GM12878 (cell line): Measurements from ENCODE around the gene SLC2A5. TPM values are rescaled to one million over a fixed set of nuclear protein-coding genes. Genes with fewer than 3 reads are reported as not detected.

Experiments used
- ATAC-seq: fragments of 200-7000 bp; cut with Tn5 transposase; 3 replicates; pipeline ENCODE4 v1.9.1; 2020; ENCODE audit warnings: mild to moderate bottlenecking, moderate library complexity
- BruUV-seq: library from RNA; stranded (reverse); fragments of 400-500 nt; replicated peaks from 2 replicates; lab custom pipeline; 2021; lab: Mats Ljungman, UMichigan
- CTCF ChIA-PET: fragments of 300-600 bp; sonication (Branson Sonifier 250); formaldehyde crosslinking; extraction: SDS; loops from one replicate; lab custom pipeline; 2021; ENCODE audit warnings: inconsistent platforms; lab: Yijun Ruan, JAX
- POLR2A ChIA-PET: fragments of 350-600 bp; formaldehyde crosslinking; extraction: SDS; loops from one replicate; lab custom pipeline; 2021; ENCODE audit warnings: inconsistent platforms; lab: Charles Lee
- RAD21 ChIA-PET: fragments of 300-600 bp; sonication (Branson Sonifier 250); formaldehyde crosslinking; loops from one replicate; lab custom pipeline; 2023; ENCODE audit warnings: antibody characterized with exemption; ENCODE audit not compliant: unreplicated experiment; lab: Charles Lee
- SMC1A ChIA-PET: fragments of 300-600 bp; sonication (Branson Sonifier 250); formaldehyde crosslinking; loops from one replicate; lab custom pipeline; 2023; ENCODE audit not compliant: unreplicated experiment, uncharacterized antibody; lab: Charles Lee
- DNase-seq: peaks from one replicate; pipeline ENCODE4 v3.0.0-alpha.2; 2011; ENCODE audit warnings: low read depth, low spot score
- FAIRE-seq: peaks from 3 replicates; lab custom pipeline; 2011; peaks lifted over from hg19 to GRCh38; lab: Jason Lieb, UNC
- H2AFZ ChIP-seq: 2 replicates; pipeline ENCODE4 v1.6.0; 2011; ENCODE audit warnings: low read depth, low read length, control low read depth; ENCODE audit not compliant: control insufficient read depth
- H3K27ac ChIP-seq: 2 replicates; pipeline ENCODE4 v1.5.1; 2011; ENCODE audit warnings: control low read depth; ENCODE audit not compliant: control insufficient read depth, insufficient read depth
- H3K27me3 ChIP-seq, 2 experiments: replicated peaks in 1 of 2; 2 replicates each; pipeline versions ENCODE4 v1.6.0 to v1.6.1; 2011; ENCODE audit warnings: low read length in 1 of 2; ENCODE audit not compliant: control insufficient read depth in 2 of 2, insufficient read depth in 2 of 2
- H3K36me3 ChIP-seq, 2 experiments: 2 replicates each; pipeline ENCODE4 v1.5.1; 2011; ENCODE audit warnings: low read length in 1 of 2; ENCODE audit not compliant: control insufficient read depth in 2 of 2, insufficient read depth in 2 of 2
- H3K4me1 ChIP-seq: 2 replicates; pipeline ENCODE4 v1.6.1; 2011; ENCODE audit warnings: mild to moderate bottlenecking, low read length, moderate library complexity, mixed read lengths; ENCODE audit not compliant: control insufficient read depth, insufficient read depth
- H3K4me2 ChIP-seq: 2 replicates; pipeline ENCODE4 v1.6.0; 2011; ENCODE audit warnings: control low read depth; ENCODE audit not compliant: control insufficient read depth, insufficient read depth
- H3K4me3 ChIP-seq: fragments of 200-600 bp; sonication (generic); 2 replicates; pipeline ENCODE4 v1.5.1; 2016
- H3K79me2 ChIP-seq: 2 replicates; pipeline ENCODE4 v1.6.0; 2011; ENCODE audit warnings: low read length; ENCODE audit not compliant: control insufficient read depth, insufficient read depth
- H3K9ac ChIP-seq: 2 replicates; pipeline ENCODE4 v1.8.0; 2011; ENCODE audit warnings: low read length, control low read depth, mixed read lengths; ENCODE audit not compliant: control insufficient read depth, insufficient read depth
- H3K9me3 ChIP-seq: replicated peaks from 3 replicates; pipeline ENCODE4 v1.5.1; 2011; ENCODE audit warnings: mild to moderate bottlenecking, low read length; ENCODE audit not compliant: control insufficient read depth, insufficient read depth
- H4K20me1 ChIP-seq: 2 replicates; pipeline ENCODE4 v1.6.0; 2011; ENCODE audit not compliant: control insufficient read depth, insufficient read depth
- ASH2L ChIP-seq: fragments of 300-600, 200-600 bp; sonication (generic); IDR thresholded peaks from 2 replicates; pipeline ENCODE4 v1.6.1; 2017; ENCODE audit warnings: low read depth, mild to moderate bottlenecking, borderline replicate concordance
- BMI1 ChIP-seq: fragments of 450-650 bp; IDR thresholded peaks from 2 replicates; pipeline ENCODE4 v1.6.1; 2016; ENCODE audit warnings: mild to moderate bottlenecking, moderate library complexity, borderline replicate concordance
- CHD2 ChIP-seq: IDR thresholded peaks from 2 replicates; pipeline ENCODE4 v1.6.1; 2011; ENCODE audit warnings: low read depth, low read length, improper control_type of control experiment, borderline replicate concordance
- CHD4 ChIP-seq: fragments of 200-600 bp; sonication (generic); IDR thresholded peaks from 2 replicates; pipeline ENCODE4 v1.6.1; 2016; ENCODE audit warnings: mild to moderate bottlenecking
- ELK1 ChIP-seq: IDR thresholded peaks from 2 replicates; pipeline ENCODE4 v1.6.1; 2012; ENCODE audit warnings: low read depth, low read length, improper control_type of control experiment
- GATAD2B ChIP-seq: fragments of 450-650 bp; conservative IDR thresholded peaks from 2 replicates; pipeline ENCODE4 v1.6.1; 2017; ENCODE audit warnings: low read depth, mild to moderate bottlenecking, moderate library complexity
- IRF3 ChIP-seq: fragments of 450-650 bp; IDR thresholded peaks from 2 replicates; pipeline ENCODE4 v1.6.1; 2014; ENCODE audit warnings: mild to moderate bottlenecking
- MXI1 ChIP-seq: fragments of 150-350 bp; IDR thresholded peaks from 2 replicates; pipeline ENCODE4 v1.6.1; 2011; ENCODE audit warnings: low read depth, mild to moderate bottlenecking, inconsistent platforms, low read length, improper control_type of control experiment
- SIN3A ChIP-seq: IDR thresholded peaks from 2 replicates; pipeline ENCODE4 v1.6.1; 2012; ENCODE audit warnings: low read depth, low read length, improper control_type of control experiment
- SIX5 ChIP-seq: IDR thresholded peaks from 2 replicates; pipeline ENCODE4 v1.6.1; 2011; ENCODE audit warnings: mild to moderate bottlenecking, low read depth, low read length, moderate library complexity; ENCODE audit not compliant: severe bottlenecking
- SKIL ChIP-seq: fragments of 450-650 bp; IDR thresholded peaks from 2 replicates; pipeline ENCODE4 v1.6.1; 2017; ENCODE audit warnings: mild to moderate bottlenecking, low read depth, inconsistent platforms; ENCODE audit not compliant: poor library complexity, severe bottlenecking
- SREBF1 ChIP-seq: IDR thresholded peaks from 2 replicates; pipeline ENCODE4 v1.6.1; 2012; ENCODE audit warnings: mild to moderate bottlenecking, low read length
- TBL1XR1 ChIP-seq: IDR thresholded peaks from 2 replicates; pipeline ENCODE4 v1.6.1; 2012; ENCODE audit warnings: low read depth, low read length, improper control_type of control experiment
- ZBTB33 ChIP-seq: fragments of 450-650 bp; IDR thresholded peaks from 2 replicates; pipeline ENCODE4 v1.6.1; 2017; ENCODE audit warnings: mild to moderate bottlenecking
- WGBS: methylation state at CpG from one replicate; pipeline ENCODE4 v1.1.6; 2016; ENCODE audit warnings: low lambda C conversion rate; ENCODE audit not compliant: insufficient replicate concordance, insufficient coverage; ENCODE audit errors: missing lambda C conversion rate; 5-methylcytosine and 5-hydroxymethylcytosine counted together
- in situ Hi-C: fragments of 300-500 bp; cut with MboI; formaldehyde crosslinking; loops from 9 replicates; pipeline ENCODE4 v1.14.3; 2018; ENCODE audit warnings: mixed read lengths
- intact Hi-C: fragments of 100-400 bp; cut with micrococcal nuclease; formaldehyde crosslinking; loops from one replicate; pipeline ENCODE4 v1.14.2; 2022; ENCODE audit not compliant: unreplicated experiment
- polyA plus RNA-seq, 11 experiments: library from polyadenylated mRNA; depleted of rRNA in 4 of 11; unstranded in 6 of 11; stranded (reverse) in 5 of 11; fragments of >200 nt; fragmentation: Nextera tagmentation in 4 of 11; fragmentation: Illumina TruSeq in 1 of 11; extraction: Ambion mirVana in 4 of 11; extraction: Trizol in 1 of 11; gene quantifications; 1 replicate in 1 of 11; 2 replicates in 10 of 11; pipeline versions ENCODE4 v1.2.1 to v1.2.3, GENCODE V29; 2011 to 2016; ENCODE audit warnings: inconsistent platforms in 2 of 11, missing spikeins in 2 of 11, low read depth in 1 of 11
- total RNA-seq, 4 experiments: library from RNA; depleted of rRNA in 3 of 4; stranded (reverse); fragments of >200 nt in 3 of 4; fragmentation: Illumina TruSeq in 1 of 4; extraction: Trizol in 1 of 4; gene quantifications; 2 replicates each; pipeline versions ENCODE4 v1.2.1 to v1.2.3, GENCODE V29; 2013 to 2021

The SLC2A5 gene
- total and polyA plus RNA-seq, 10 of the 15 experiments (the other 5 are each of a cell fraction or from before 2014, with no cell fraction given), result 4.5 to 76.6 (median 23.9) TPM

- Histone ChIP-seq H3K9ac (no peak overlapping the region), H3K9me3 (peaks cover 20% of the 10 kb centered on the region), H3K27ac (no peak overlapping the region), H3K4me2 (no peak overlapping the region), H3K4me1 (peaks cover 10% of the 10 kb centered on the region; the same call in 1 of the 2 replicates), H4K20me1 (no peaks in the 10 kb centered on the region), H3K36me3 (peaks cover 0 to 2% of the 10 kb centered on the region in 2 experiments; a peak in 3 of 4 replicates), H3K27me3 (no peaks in the 10 kb centered on the region), H3K4me3 (no peak overlapping the region), H2AFZ (no peak overlapping the region), H3K79me2 (no peaks in the 10 kb centered on the region)
- CTCF ChIA-PET, result interaction anchor here (0.9 to 1.7 kb wide), 2 partner anchors 27 to 42 kb away, joined by 3 to 7 read pairs; no protein-coding TSS in a partner anchor
- in situ Hi-C loops (no loop called here), intact Hi-C loops (no loop called here)
- FAIRE-seq, result no peak
- 38% methylated on average over 12 of the region's 12 CpGs for WGBS
- no TSS peak for BruUV-seq
- POLR2A ChIA-PET, result interaction anchor here (0.6 kb wide), 1 partner anchor 31 kb away, joined by 3 read pairs; no protein-coding TSS in a partner anchor
- RAD21 ChIA-PET, result no interaction called here
- DNase-seq, result no peak
- ATAC-seq, result no peak
- SMC1A ChIA-PET, result interaction anchor here (1.6 kb wide), 1 partner anchor 71 kb away, joined by 3 read pairs; no protein-coding TSS in a partner anchor
- TF ChIP-seq ELK1 (no peak), SIX5 (no peak), BMI1 (no peak), SREBF1 (no peak), TBL1XR1 (no peak), MXI1 (no peak), GATAD2B (no peak), SKIL (no peak), CHD4 (no peak), IRF3 (no peak), ZBTB33 (no peak), SIN3A (no peak), CHD2 (no peak), ASH2L (no peak)
These were observed 37.8 kb downstream of the SLC2A5 start for GRCh38 chr1:9031484-9032259.
